HepG2 (cell line): Measurements from ENCODE around the gene LGI1. TPM values are rescaled to one million over a fixed set of nuclear protein-coding genes. Genes with fewer than 3 reads are reported as not detected.

ENCODE experiments used
- ATAC-seq: fragments of 200-7000 bp; cut with Tn5 transposase; 3 replicates; pipeline ENCODE4 v1.9.1; 2020; ENCODE audit warnings: mild to moderate bottlenecking, moderate library complexity
- BruUV-seq: library from RNA; stranded (reverse); fragments of 400-500 nt; replicated peaks from 2 replicates; lab custom pipeline; 2021; lab: Mats Ljungman, UMichigan
- CTCF ChIA-PET: fragments of 300-600 bp; formaldehyde crosslinking; extraction: SDS; loops from one replicate; lab custom pipeline; 2021; ENCODE audit warnings: low total read pairs, inconsistent platforms, low intra/inter-chr PET ratio; lab: Yijun Ruan, JAX
- POLR2A ChIA-PET: fragments of 350-600 bp; sonication (Branson Sonifier 250); formaldehyde crosslinking; loops from one replicate; lab custom pipeline; 2020; ENCODE audit warnings: antibody characterized with exemption, inconsistent platforms; lab: Yijun Ruan, JAX
- DNase-seq: peaks from one replicate; pipeline ENCODE4 v3.0.0-alpha.2; 2015; ENCODE audit warnings: low spot score
- FAIRE-seq: peaks from 3 replicates; lab custom pipeline; 2011; peaks lifted over from hg19 to GRCh38; lab: Jason Lieb, UNC
- H2AFZ ChIP-seq: one replicate; pipeline ENCODE4 v1.6.1; 2011; ENCODE audit warnings: low read length, inconsistent platforms
- H3K27ac ChIP-seq: fragments of 300-600 bp; 3 replicates; pipeline ENCODE4 v1.8.0; 2011; ENCODE audit warnings: mixed run types, mild to moderate bottlenecking, mixed read lengths, low read length, inconsistent platforms; ENCODE audit not compliant: insufficient read depth; ENCODE audit errors: extremely low read length
- H3K27me3 ChIP-seq, 2 experiments: fragments of 200-600 bp in 1 of 2; 2 replicates in 1 of 2; 3 replicates in 1 of 2; pipeline versions ENCODE4 v1.6.0 to v1.8.0; 2011; ENCODE audit warnings: low read length in 2 of 2, mild to moderate bottlenecking in 2 of 2, moderate library complexity in 2 of 2, inconsistent platforms in 1 of 2; ENCODE audit not compliant: insufficient read depth in 2 of 2, control insufficient read depth in 1 of 2
- H3K36me3 ChIP-seq, 2 experiments: fragments of 200-600 bp in 1 of 2; replicated peaks in 1 of 2; 2 replicates in 1 of 2; 3 replicates in 1 of 2; pipeline versions ENCODE4 v1.5.1 to v1.8.0; 2011; ENCODE audit warnings: low read length in 2 of 2, inconsistent platforms in 1 of 2; ENCODE audit not compliant: insufficient read depth in 2 of 2, control insufficient read depth in 1 of 2
- H3K4me1 ChIP-seq: 2 replicates; pipeline ENCODE4 v1.5.1; 2012; ENCODE audit warnings: low read length, inconsistent platforms; ENCODE audit not compliant: insufficient read depth
- H3K4me2 ChIP-seq: 2 replicates; pipeline ENCODE4 v1.6.0; 2011; ENCODE audit warnings: low read depth, low read length, inconsistent platforms
- H3K4me3 ChIP-seq, 3 experiments: fragments of 200-600 bp in 1 of 3; sonication (generic), shearing (Covaris generic) in 1 of 3; replicated peaks in 1 of 3; 2 replicates each; pipeline ENCODE4 v1.5.1; 2011 to 2016; ENCODE audit warnings: low read length in 3 of 3, inconsistent platforms in 2 of 3, low read depth in 2 of 3, mild to moderate bottlenecking in 2 of 3, control low read depth in 1 of 3, mixed read lengths in 1 of 3; ENCODE audit not compliant: insufficient read depth in 1 of 3
- H3K79me2 ChIP-seq: one replicate; pipeline ENCODE4 v1.6.1; 2011; ENCODE audit warnings: low read length, inconsistent platforms; ENCODE audit not compliant: insufficient read depth
- H3K9ac ChIP-seq: 2 replicates; pipeline ENCODE4 v1.6.0; 2011; ENCODE audit warnings: mild to moderate bottlenecking, low read depth, low read length, inconsistent platforms; ENCODE audit not compliant: insufficient read depth
- H3K9me3 ChIP-seq: 2 replicates; pipeline ENCODE4 v1.5.1; 2012; ENCODE audit warnings: mild to moderate bottlenecking, low read length
- H4K20me1 ChIP-seq: 2 replicates; pipeline ENCODE4 v1.6.0; 2011; ENCODE audit warnings: inconsistent platforms, mild to moderate bottlenecking, low read length, moderate library complexity; ENCODE audit not compliant: insufficient read depth
- ELF4 ChIP-seq: sonication (generic); formaldehyde crosslinking; IDR thresholded peaks from 2 replicates; pipeline ENCODE4 v1.5.0; 2020; ENCODE audit warnings: missing genetic modification reagents, mild to moderate bottlenecking, moderate library complexity, borderline replicate concordance
- HOXA5 ChIP-seq: sonication (generic); formaldehyde crosslinking; IDR thresholded peaks from 2 replicates; pipeline ENCODE4 v1.4.0; 2020; ENCODE audit warnings: missing genetic modification reagents
- KMT2A ChIP-seq: sonication (generic); formaldehyde crosslinking; IDR thresholded peaks from 2 replicates; pipeline ENCODE4 v1.4.0; 2020; ENCODE audit warnings: missing genetic modification reagents
- MAFF ChIP-seq: IDR thresholded peaks from 2 replicates; pipeline ENCODE4 v1.6.1; 2011; ENCODE audit warnings: low read depth, low read length, improper control_type of control experiment
- MAFK ChIP-seq, 2 experiments: IDR thresholded peaks in 1 of 2; conservative IDR thresholded peaks in 1 of 2; 2 replicates each; pipeline ENCODE4 v1.6.1; 2011; ENCODE audit warnings: improper control_type of control experiment in 2 of 2, low read length in 2 of 2
- NCOR1 ChIP-seq: fragments of 200-600 bp; sonication (generic); IDR thresholded peaks from 2 replicates; pipeline ENCODE4 v1.7.0; 2017; ENCODE audit warnings: antibody characterized with exemption, low read length, borderline replicate concordance
- NFKBIZ ChIP-seq: IDR thresholded peaks from 2 replicates; pipeline ENCODE4 v1.6.1; 2018; ENCODE audit warnings: missing genetic modification reagents, missing compliant biosample characterization
- STAG1 ChIP-seq: sonication (generic); formaldehyde crosslinking; IDR thresholded peaks from 2 replicates; pipeline ENCODE4 v1.4.0; 2020; ENCODE audit warnings: missing genetic modification reagents
- TEAD2 ChIP-seq: sonication (generic); formaldehyde crosslinking; IDR thresholded peaks from 2 replicates; pipeline ENCODE4 v1.9.0; 2021; ENCODE audit warnings: missing genetic modification reagents
- XRCC5 ChIP-seq: fragments of 200-400 bp; formaldehyde crosslinking; optimal IDR thresholded peaks from 2 replicates; pipeline ENCODE3; 2017; ENCODE audit warnings: mild to moderate bottlenecking, low read length
- YEATS4 ChIP-seq: sonication (generic); formaldehyde crosslinking; IDR thresholded peaks from 2 replicates; pipeline ENCODE4 v1.4.0; 2020; ENCODE audit warnings: missing genetic modification reagents, borderline replicate concordance
- ZNF138 ChIP-seq: sonication (generic); formaldehyde crosslinking; IDR thresholded peaks from 2 replicates; pipeline ENCODE4 v1.5.0; 2020; ENCODE audit warnings: mild to moderate bottlenecking, low read depth, missing genetic modification reagents
- WGBS: methylation state at CpG from one replicate; pipeline ENCODE4 v1.1.6; 2017; ENCODE audit warnings: low lambda C conversion rate; 5-methylcytosine and 5-hydroxymethylcytosine counted together
- in situ Hi-C: cut with HindIII; loops from 2 replicates; pipeline ENCODE4 v1.10.0; 2017; ENCODE audit warnings: low pct_unique_long_range_greater_than_20kb; ENCODE audit not compliant: extremely low pct_ligation_motif_present
- intact Hi-C: fragments of 100-400 bp; cut with micrococcal nuclease; formaldehyde crosslinking; loops from one replicate; pipeline ENCODE4 v1.10.0; 2022; ENCODE audit not compliant: unreplicated experiment
- polyA plus RNA-seq, 8 experiments: library from polyadenylated mRNA; depleted of rRNA in 3 of 8; stranded (reverse) in 7 of 8; unstranded in 1 of 8; fragments of >200 nt; fragmentation: Illumina TruSeq in 4 of 8; extraction: Trizol in 4 of 8; gene quantifications; 2 replicates each; pipeline versions ENCODE4 v1.2.1 to v1.2.3, GENCODE V29; 2011 to 2016; ENCODE audit warnings: low read depth in 4 of 8, missing spikeins in 1 of 8, mixed read lengths in 1 of 8; ENCODE audit not compliant: insufficient read depth in 1 of 8
- total RNA-seq, 5 experiments: library from RNA; depleted of rRNA; stranded (reverse); fragments of >200 nt; fragmentation: Illumina TruSeq; extraction: Trizol; gene quantifications; 2 replicates each; pipeline ENCODE4 v1.2.3, GENCODE V29; 2016; ENCODE audit warnings: low read depth in 1 of 5
- TF ChIP-seq, protein P1 (sequence below): sonication (generic); formaldehyde crosslinking; IDR thresholded peaks from 2 replicates; pipeline ENCODE4 v1.8.0; 2022; ENCODE audit warnings: mild to moderate bottlenecking, missing genetic modification reagents; ENCODE audit not compliant: insufficient replicate concordance
- TF ChIP-seq, protein P2 (sequence below): sonication (generic); formaldehyde crosslinking; IDR thresholded peaks from 2 replicates; pipeline ENCODE4 v1.4.0; 2020; ENCODE audit warnings: mild to moderate bottlenecking, missing genetic modification reagents

Gene LGI1
- total and polyA plus RNA-seq, 2 of the 13 experiments (the other 11 are each of a cell fraction or from before 2014, with no cell fraction given), result not detected

- Histone ChIP-seq H2AFZ (no peak overlapping the region), H3K4me2 (no peak overlapping the region), H3K4me1 (peaks cover 7% of the 10 kb centered on the region), H3K9ac (no peak overlapping the region), H3K36me3 (no peaks in the 10 kb centered on the region), H4K20me1 (no peaks in the 10 kb centered on the region), H3K27ac (no peak overlapping the region), H3K27me3 (no peaks in the 10 kb centered on the region; a peak in 1 of 5 replicates), H3K79me2 (no peaks in the 10 kb centered on the region), H3K9me3 (no peaks in the 10 kb centered on the region), H3K4me3 (no peak overlapping the region)
- ATAC-seq (no peak), DNase-seq (no peak), FAIRE-seq (no peak)
- CTCF ChIA-PET, result no interaction called here
- TF ChIP-seq NCOR1, result no peak
- peak; percentile 82 for TF ChIP-seq MAFF
- no peak for TF ChIP-seq KMT2A (CRISPR knock-in tag)
- peak; percentile 67 to 89; a peak in 3 of 4 replicates for TF ChIP-seq MAFK (conservative IDR thresholded peaks at IDR 0.05 in 1 of 2, IDR thresholded peaks at IDR 0.05 in 1 of 2; ENCODE audit: low read length in 2 of 2)
- POLR2A ChIA-PET, result no interaction called here
- WGBS, result 40% methylated on average over 1 of the region's 1 CpG
- intact Hi-C loops (loop anchor here (10.0 kb wide), 1 partner anchor 258 kb away; no protein-coding TSS in a partner anchor), in situ Hi-C loops (loop anchor here (10.0 kb wide), 1 partner anchor 108 kb away; the partner anchor contains the start of gene FRA10AC1)
- BruUV-seq, result no TSS peak
Observed at GRCh38 chr10:93812659-93813338, 55.1 kb downstream of the LGI1 start.

DNA sequence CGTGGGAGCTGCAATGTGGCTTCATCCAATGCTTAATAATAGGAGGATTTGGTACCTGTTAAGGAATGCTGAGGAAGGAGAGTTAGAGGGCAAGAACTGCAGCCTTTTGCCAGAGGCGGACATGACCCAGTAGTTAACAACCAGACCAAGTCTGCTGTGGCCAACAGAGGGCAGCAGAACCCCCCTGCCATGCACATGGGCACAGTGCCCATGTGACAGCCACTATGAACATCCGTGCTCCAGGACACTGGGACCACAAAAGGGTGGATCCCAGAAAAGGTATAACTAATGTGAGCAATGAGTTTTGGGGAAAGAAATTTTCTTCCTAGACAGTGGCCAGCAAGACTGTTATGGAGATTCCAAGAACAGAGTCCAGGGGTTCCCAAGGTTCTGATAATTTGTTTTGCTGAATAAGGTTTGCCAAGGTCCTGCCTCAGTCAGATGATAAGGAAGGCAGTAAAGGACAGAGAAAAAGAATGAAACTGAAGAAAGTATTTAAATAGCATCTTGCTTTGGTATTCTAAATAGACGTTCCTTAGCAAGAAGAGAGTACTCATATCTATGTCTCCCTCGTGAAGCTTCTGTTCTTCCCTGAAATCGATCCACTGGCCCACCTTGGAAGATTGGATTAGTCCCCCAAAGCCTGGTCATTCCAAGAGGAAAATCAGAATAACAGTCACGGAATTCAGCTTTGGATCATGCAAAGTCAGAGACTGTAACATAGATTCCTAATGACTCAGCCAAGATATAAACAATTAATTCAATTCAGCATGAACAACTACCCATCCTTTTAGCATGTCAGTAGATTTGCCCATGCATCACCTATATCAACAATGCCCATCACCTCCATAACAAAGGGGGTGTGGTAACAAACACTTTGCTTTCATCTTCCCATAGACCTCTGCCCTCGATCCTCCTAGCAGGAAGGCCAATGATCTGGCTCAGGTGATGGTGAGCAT is 56.0 kb downstream of the LGI1 start:
- WGBS, result 15% methylated on average over 8 of the region's 8 CpGs
- H3K9ac ChIP-seq, result no peak overlapping the region
- FAIRE-seq (no peak), DNase-seq (peak; percentile 32), ATAC-seq (peak; percentile 89)
- no peaks in the 10 kb centered on the region for H3K79me2 ChIP-seq
- H2AFZ ChIP-seq, result no peak overlapping the region
- no peaks in the 10 kb centered on the region for H3K36me3 ChIP-seq
- no TSS peak for BruUV-seq
- no peak overlapping the region for H3K4me3 ChIP-seq
- in situ Hi-C loops, result loop anchor here (10.0 kb wide), 1 partner anchor 109 kb away; the partner anchor contains the start of gene FRA10AC1
- H3K27ac ChIP-seq, result no peak overlapping the region
- intact Hi-C loops, result loop anchor here (10.0 kb wide), 1 partner anchor 259 kb away; no protein-coding TSS in a partner anchor
- no peak overlapping the region for H3K4me2 ChIP-seq
- no peaks in the 10 kb centered on the region for H3K9me3 ChIP-seq
- H3K27me3 ChIP-seq, result no peaks in the 10 kb centered on the region; a peak in 1 of 5 replicates
- H4K20me1 ChIP-seq, result no peaks in the 10 kb centered on the region
- ChIA-PET CTCF (no interaction called here), POLR2A (no interaction called here)
- H3K4me1 ChIP-seq, result peaks cover 7% of the 10 kb centered on the region
- no peak for TF ChIP-seq YEATS4 (CRISPR knock-in tag)
- 0 out of 2 replicates have a peak, but pooled peaks have one; percentile 20 for TF ChIP-seq STAG1 (CRISPR knock-in tag)
- no peak for TF ChIP-seq ZNF138
- TF ChIP-seq HOXA5, result no peak
- no peak for TF ChIP-seq NFKBIZ (CRISPR knock-in tag)
- TF ChIP-seq, protein P1, sequence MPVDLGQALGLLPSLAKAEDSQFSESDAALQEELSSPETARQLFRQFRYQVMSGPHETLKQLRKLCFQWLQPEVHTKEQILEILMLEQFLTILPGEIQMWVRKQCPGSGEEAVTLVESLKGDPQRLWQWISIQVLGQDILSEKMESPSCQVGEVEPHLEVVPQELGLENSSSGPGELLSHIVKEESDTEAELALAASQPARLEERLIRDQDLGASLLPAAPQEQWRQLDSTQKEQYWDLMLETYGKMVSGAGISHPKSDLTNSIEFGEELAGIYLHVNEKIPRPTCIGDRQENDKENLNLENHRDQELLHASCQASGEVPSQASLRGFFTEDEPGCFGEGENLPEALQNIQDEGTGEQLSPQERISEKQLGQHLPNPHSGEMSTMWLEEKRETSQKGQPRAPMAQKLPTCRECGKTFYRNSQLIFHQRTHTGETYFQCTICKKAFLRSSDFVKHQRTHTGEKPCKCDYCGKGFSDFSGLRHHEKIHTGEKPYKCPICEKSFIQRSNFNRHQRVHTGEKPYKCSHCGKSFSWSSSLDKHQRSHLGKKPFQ (CRISPR knock-in tag), result no peak
- TF ChIP-seq, protein P2, sequence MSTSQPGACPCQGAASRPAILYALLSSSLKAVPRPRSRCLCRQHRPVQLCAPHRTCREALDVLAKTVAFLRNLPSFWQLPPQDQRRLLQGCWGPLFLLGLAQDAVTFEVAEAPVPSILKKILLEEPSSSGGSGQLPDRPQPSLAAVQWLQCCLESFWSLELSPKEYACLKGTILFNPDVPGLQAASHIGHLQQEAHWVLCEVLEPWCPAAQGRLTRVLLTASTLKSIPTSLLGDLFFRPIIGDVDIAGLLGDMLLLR (CRISPR knock-in tag), result no peak
- TF ChIP-seq ELF4 (CRISPR knock-in tag), result no peak
- TF ChIP-seq XRCC5, result peak; percentile 53
- no peak for TF ChIP-seq TEAD2 (CRISPR knock-in tag)
